Skeletal muscle tissue (tissue), 4 donors: Measurements from ENCODE around the gene KHK. TPM values are rescaled to one million over a fixed set of nuclear protein-coding genes. Genes with fewer than 3 reads are reported as not detected.
A peak's percentile ranks its signal among the peaks of the same experiment; 100 is the strongest.
"Not testable (repeated sequence)": the region's sequence is repeated elsewhere in the genome, so short reads cannot be mapped to it uniquely, and the experiment has no call there.

Experiments used
- H3K27ac ChIP-seq: one replicate; pipeline ENCODE4 v1.7.0; 2013; ENCODE audit warnings: mild to moderate bottlenecking, low read depth, low read length, inconsistent platforms
- H3K27me3 ChIP-seq, 3 donors: one replicate each; pipeline ENCODE4 v1.7.0; 2013; ENCODE audit warnings: low read length in 3 of 3; ENCODE audit not compliant: control insufficient read depth in 3 of 3, insufficient read depth in 3 of 3
- H3K36me3 ChIP-seq, 3 donors: one replicate each; pipeline ENCODE4 v1.7.0; 2013; ENCODE audit warnings: low read length in 3 of 3; ENCODE audit not compliant: control insufficient read depth in 3 of 3, insufficient read depth in 3 of 3
- H3K4me1 ChIP-seq, 3 donors: one replicate each; pipeline ENCODE4 v1.7.0; 2013; ENCODE audit warnings: low read length in 3 of 3, mild to moderate bottlenecking in 3 of 3; ENCODE audit not compliant: control insufficient read depth in 3 of 3, insufficient read depth in 3 of 3
- H3K4me3 ChIP-seq, 3 donors: one replicate each; pipeline ENCODE4 v1.7.0; 2013; ENCODE audit warnings: low read length in 3 of 3
- H3K9ac ChIP-seq, 3 donors: one replicate each; pipeline ENCODE4 v1.7.0; 2013; ENCODE audit warnings: low read length in 3 of 3, mild to moderate bottlenecking in 3 of 3, moderate library complexity in 2 of 3, low read depth in 1 of 3
- H3K9me3 ChIP-seq, 3 donors: one replicate each; pipeline ENCODE4 v1.7.0; 2013; ENCODE audit warnings: low read length in 3 of 3; ENCODE audit not compliant: control insufficient read depth in 3 of 3
- total RNA-seq: library from RNA; depleted of rRNA; stranded (reverse); fragments of >200 nt; gene quantifications from one replicate; pipeline ENCODE4 v1.2.3, GENCODE V29; 2014
- donor health status: Osteomylitis.

KHK gene
- total RNA-seq, 1 donor from 2014 or later: 2.1 TPM

DNA sequence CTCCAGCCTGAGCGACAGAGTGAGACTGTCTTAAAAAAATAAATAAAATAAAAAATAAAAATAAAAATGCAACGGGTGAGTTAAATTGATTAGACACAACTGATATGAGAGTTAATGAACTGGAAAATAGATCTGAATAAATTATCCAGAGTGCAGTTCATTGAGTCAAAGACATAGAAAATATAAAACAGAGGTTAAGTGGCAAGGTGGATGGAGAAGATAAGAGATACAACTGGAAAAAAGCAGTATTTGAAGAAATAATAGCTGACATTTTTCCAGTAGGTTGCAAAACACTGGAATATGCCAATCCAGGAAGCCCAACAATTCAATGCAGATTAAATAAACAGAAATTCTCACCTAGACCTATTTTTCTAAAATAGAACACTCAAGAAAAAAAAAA lies 21.6 kb downstream of the KHK start:
- Histone ChIP-seq H3K9ac (peak overlapping the region in 1 of 3 donors; percentile 25), H3K4me1 (no peaks in the 10 kb centered on the region), H3K27ac (no peak overlapping the region), H3K4me3 (no peak overlapping the region), H3K27me3 (no peaks in the 10 kb centered on the region), H3K36me3 (no peaks in the 10 kb centered on the region), H3K9me3 (no peaks in the 10 kb centered on the region)

DNA sequence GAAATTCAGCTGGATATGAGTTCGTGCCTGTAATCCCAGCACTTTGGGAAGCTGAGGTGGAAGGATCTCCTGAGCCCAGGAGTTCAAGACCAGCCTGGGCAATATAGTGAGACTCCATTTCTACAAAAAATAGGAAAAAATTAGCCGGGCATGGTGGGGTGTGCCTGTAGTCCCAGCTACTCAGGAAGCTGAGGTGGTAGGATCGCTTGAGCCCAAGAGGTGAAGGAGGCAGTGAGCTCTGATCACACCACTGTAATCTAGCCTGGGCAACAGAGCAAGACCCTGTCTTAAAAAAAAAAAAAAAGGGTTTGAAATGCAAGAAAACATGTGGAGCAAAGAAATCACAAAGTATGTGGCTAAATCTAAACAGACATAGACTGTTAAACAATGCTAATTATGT lies 22.5 kb downstream of the KHK start:
- Histone ChIP-seq H3K4me3 (no peak overlapping the region), H3K9ac (no peak overlapping the region)

DNA sequence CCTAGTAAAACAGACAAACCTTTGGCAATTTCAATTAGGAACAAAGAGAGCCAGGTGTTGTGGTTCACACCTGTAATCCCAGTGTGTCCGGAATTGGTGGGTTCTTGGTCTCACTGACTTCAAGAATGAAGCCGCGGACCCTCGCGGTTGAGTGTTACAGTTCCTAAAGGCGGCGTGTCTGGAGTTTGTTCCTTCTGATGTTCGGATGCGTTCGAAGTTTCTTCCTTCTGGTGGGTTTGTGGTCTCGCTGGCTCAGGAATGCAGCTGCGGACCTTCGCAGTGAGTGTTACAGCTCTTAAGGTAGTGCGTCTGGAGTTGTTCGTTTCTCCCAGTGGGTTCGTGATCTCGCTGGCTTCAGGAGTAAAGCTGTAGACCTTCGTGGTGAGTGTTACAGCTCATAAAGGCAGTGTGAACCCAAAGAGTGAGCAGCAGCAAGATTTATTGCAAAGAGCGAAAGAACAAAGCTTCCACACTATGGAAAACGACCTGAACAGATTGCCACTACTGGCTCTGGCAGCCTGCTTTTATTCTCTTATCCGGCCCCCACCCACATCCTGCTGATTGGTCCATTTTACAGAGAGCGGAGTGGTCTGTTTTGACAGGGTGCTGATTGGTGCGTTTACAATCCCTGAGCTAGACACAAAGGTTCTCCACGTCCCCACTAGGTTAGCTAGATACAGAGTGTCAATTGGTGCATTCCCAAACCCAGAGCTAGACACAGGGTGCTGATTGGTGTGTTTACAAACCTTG lies 24.2 kb downstream of the KHK start:
- H3K9ac ChIP-seq, H3K4me3 ChIP-seq, H3K36me3 ChIP-seq, H3K27ac ChIP-seq, H3K4me1 ChIP-seq, H3K9me3 ChIP-seq, H3K27me3 ChIP-seq: not testable (repeated sequence)

More for the DNA sequence above, 22.5 kb downstream of the KHK start:
- no peaks in the 10 kb centered on the region for H3K4me1 ChIP-seq
- H3K27ac ChIP-seq: no peak overlapping the region
- no peaks in the 10 kb centered on the region for H3K36me3 ChIP-seq
- H3K27me3 ChIP-seq: no peaks in the 10 kb centered on the region
- H3K9me3 ChIP-seq: no peaks in the 10 kb centered on the region

DNA sequence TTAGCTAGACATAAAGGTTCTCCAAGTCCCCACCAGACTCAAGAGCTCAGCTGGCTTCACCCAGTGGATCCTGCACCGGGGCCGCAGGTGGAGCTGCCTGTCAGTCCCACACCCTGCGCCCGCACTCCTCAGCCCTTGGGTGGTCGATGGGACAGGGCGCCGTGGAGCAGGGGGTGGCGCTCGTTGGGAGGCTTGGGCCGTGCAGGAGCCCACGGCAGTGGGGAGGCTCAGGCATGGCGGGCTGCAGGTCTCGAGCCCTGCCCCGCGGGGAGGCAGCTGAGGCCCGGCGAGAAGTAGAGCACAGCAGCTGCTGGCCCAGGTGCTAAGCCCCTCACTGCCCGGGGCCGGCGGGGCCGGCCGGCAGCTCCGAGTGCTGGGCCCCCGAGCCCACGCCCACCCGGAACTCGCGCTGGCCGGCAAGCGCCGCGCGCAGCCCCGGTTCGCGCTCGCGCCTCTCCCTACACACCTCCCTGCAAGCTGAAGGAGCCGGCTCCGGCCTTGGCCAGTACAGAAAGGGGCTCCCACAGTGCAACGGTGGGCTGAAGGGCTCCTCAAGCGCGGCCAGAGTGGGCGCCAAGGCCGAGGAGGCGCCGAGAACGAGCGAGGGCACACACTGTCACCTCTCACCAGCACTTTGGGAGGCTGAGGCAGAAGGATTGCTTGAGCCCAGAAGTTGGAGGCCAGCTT lies 25.0 kb downstream of the KHK start:
- not testable (repeated sequence) for H3K27ac ChIP-seq, H3K27me3 ChIP-seq, H3K9me3 ChIP-seq, H3K4me3 ChIP-seq, H3K9ac ChIP-seq, H3K36me3 ChIP-seq, H3K4me1 ChIP-seq

DNA sequence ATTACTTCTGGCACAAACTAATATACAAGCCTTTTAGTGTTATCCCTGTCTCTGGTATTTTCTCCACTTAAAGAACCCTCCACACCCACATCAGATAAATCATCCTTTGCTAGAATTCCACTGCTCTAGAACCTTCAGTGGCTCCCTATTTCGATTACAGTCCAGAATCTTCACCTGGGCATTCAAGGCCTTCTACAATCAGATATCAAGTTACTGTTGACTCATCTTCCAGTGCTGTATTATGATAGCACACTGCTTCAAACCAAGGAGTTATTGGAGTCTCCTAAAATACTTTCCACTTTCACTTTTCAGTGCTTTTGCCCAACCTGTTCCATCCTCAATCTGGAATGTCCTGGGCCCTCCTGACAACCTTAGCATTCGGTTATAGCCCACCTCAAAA lies 28.9 kb downstream of the KHK start:
- Histone ChIP-seq H3K4me3 (no peak overlapping the region), H3K9ac (no peak overlapping the region), H3K27me3 (peaks cover 10 to 19% (median 12%) of the 10 kb centered on the region in 3 donors), H3K36me3 (no peaks in the 10 kb centered on the region), H3K9me3 (no peaks in the 10 kb centered on the region), H3K4me1 (peaks cover 8 to 12% (median 10%) of the 10 kb centered on the region in 3 donors), H3K27ac (no peak overlapping the region)

DNA sequence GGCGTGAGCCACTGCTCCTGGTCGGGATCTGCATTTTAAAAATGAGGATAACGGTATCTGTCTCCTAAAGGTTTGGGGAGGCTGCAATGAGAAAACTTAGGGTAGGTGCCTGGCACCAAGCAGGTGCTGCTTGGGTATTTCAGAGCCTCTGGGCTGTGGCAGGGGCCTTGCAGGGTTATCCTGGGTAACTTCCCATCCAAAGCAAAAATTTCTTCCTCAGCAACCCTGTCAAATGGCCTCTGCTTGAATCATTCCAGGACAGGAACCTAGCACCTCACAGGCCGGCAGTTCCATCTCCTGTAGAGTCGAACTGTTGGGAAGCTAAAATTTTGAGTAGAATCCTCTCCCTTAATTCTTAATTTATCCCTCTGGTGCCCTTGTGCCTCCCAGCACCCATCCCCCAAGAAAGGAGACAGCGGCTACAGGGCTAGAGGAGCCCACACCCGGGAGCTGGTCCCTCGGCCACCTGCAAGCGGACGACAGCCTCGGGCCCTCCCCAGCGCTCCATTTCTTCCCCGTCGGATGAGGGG lies 31.5 kb downstream of the KHK start:
- no peaks in the 10 kb centered on the region for H3K9me3 ChIP-seq
- no peak overlapping the region for H3K27ac ChIP-seq
- peaks cover 10 to 19% (median 12%) of the 10 kb centered on the region in 3 donors for H3K27me3 ChIP-seq
- H3K9ac ChIP-seq: peak overlapping the region in 1 of 3 donors; percentile 74
- no peaks in the 10 kb centered on the region for H3K36me3 ChIP-seq
- H3K4me1 ChIP-seq: peaks cover 11 to 16% (median 12%) of the 10 kb centered on the region in 3 donors
- H3K4me3 ChIP-seq: peak overlapping the region in 2 of 3 donors; percentile 76 to 78

DNA sequence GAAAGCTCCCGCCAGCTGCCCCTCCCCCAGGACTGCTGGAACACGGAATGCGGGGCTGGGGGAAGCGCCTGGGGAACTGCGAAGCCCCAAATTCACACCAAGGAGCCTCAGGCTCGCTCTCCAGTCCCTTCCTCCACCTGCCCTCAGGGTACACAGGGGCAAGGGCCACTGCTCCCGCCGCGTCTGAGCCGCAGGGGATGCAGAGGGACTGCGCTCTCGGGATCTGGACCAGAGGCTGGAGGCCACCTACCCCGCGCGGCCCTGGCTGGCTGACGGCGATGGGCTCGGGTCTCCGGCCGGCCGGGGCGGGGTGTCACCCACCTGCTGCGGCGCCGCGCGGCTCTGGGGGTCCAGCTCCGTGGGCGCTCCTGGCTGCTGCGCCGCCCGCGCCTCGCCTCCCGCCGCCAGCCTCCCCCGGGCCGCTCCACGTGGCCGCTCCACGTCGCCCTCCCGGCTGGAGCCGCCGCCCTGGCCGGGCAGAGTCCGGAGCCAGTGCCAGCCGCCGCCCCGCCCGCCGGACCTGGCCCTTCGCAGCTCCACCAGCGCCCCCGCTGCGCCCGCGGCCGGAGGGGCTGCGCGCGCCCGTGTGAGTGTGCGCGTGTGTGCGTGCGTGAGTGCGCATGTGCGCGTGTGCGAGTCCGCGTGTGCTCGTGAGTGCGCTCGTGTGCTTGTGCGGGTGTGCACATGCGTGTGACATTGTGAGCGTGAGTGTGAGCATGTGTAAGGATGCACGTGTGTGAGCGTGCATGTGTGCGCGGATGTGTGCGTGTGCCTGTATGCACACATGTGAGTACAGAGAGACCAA lies 32.2 kb downstream of the KHK start, which contains the start of gene CGREF1:
Gene CGREF1 (minus strand): TSS at position 604 of the 805 bp plus-strand sequence. CDS start 14,762 bp downstream, outside the sequence.
- Histone ChIP-seq H3K36me3 (no peaks in the 10 kb centered on the region), H3K9ac (peak within 1 kb of the TSS in 2 of 3 donors; percentile 43 to 74), H3K4me1 (peaks cover 15 to 21% (median 16%) of the 10 kb centered on the region in 3 donors), H3K9me3 (no peaks in the 10 kb centered on the region), H3K27me3 (peaks cover 10 to 19% (median 12%) of the 10 kb centered on the region in 3 donors), H3K27ac (no peak within 1 kb of the TSS), H3K4me3 (peak within 1 kb of the TSS; percentile 71 to 78 (median 76))

DNA sequence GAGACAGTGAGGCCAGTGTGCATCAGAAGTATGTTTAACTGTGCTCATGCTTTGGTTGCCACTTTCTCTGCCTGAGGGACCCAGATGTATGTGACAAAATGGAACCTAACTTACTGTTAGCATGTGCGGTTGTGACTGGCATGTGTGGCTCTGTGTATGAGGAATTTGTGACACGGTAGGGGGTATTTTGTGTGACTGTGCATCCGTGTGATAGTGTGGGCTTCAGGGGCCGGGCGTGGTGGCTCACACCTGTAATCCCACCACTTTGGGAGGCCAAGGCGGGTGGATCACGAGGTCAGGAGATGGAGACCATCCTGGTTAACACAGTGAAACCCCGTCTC lies 32.7 kb downstream of the KHK start:
- Histone ChIP-seq H3K4me3 (peak overlapping the region; percentile 71 to 78 (median 76)), H3K4me1 (peaks cover 21 to 27% (median 21%) of the 10 kb centered on the region in 3 donors), H3K27me3 (peaks cover 10 to 19% (median 12%) of the 10 kb centered on the region in 3 donors), H3K9ac (peak overlapping the region in 2 of 3 donors; percentile 3 to 74)
- not testable (repeated sequence) for H3K9me3 ChIP-seq, H3K27ac ChIP-seq, H3K36me3 ChIP-seq

DNA sequence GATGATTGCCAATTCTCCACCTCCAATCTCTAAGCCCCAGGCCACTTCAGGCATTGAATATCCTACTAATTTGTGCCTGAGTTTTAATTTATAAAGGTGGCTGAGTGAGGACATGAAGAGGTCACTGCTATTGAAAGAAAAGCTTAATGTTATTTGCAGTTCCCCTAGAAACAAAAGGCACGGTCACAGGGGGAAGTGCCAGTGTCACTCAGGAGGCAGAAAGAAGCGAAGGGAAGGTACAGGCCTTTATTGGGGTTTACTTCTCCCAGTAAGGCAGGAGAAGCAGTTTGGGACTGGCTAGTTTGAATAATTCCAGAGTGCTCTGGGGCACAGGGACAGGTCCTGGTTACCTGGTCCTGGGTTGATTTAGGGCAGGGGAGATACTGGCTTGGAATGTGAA lies 35.3 kb downstream of the KHK start:
- Histone ChIP-seq H3K9me3 (no peaks in the 10 kb centered on the region), H3K27ac (no peak overlapping the region), H3K27me3 (peaks cover 10 to 19% (median 12%) of the 10 kb centered on the region in 3 donors), H3K36me3 (no peaks in the 10 kb centered on the region), H3K4me1 (peaks cover 29 to 40% (median 34%) of the 10 kb centered on the region in 3 donors), H3K4me3 (no peak overlapping the region), H3K9ac (no peak overlapping the region)
